IMR-90 (cell line): ENCODE measurements around the gene PRKCSH. TPM values are rescaled to one million over a fixed set of nuclear protein-coding genes. Genes with fewer than 3 reads are reported as not detected.

Experiments used
- ATAC-seq: fragments of 200-7000 bp; cut with Tn5 transposase; 2 replicates; pipeline ENCODE4 v1.9.1; 2020; ENCODE audit warnings: low read depth, mild to moderate bottlenecking, moderate library complexity
- BruUV-seq: library from RNA; stranded (reverse); fragments of 400-500 nt; replicated peaks from 2 replicates; lab custom pipeline; 2021; lab: Mats Ljungman, UMichigan
- CTCF ChIA-PET: fragments of 300-600 bp; formaldehyde crosslinking; extraction: SDS; loops from one replicate; lab custom pipeline; 2021; ENCODE audit warnings: antibody characterized with exemption; lab: Yijun Ruan, JAX
- POLR2A ChIA-PET: fragments of 300-600 bp; sonication (Branson Sonifier 250); formaldehyde crosslinking; loops from one replicate; lab custom pipeline; 2022; ENCODE audit warnings: antibody characterized with exemption; ENCODE audit not compliant: unreplicated experiment; lab: Charles Lee
- DNase-seq: peaks from one replicate; pipeline ENCODE4 v3.0.0; 2013
- H2AFZ ChIP-seq: replicated peaks from 2 replicates; pipeline ENCODE3; 2013; ENCODE audit warnings: low read length, mild to moderate bottlenecking; ENCODE audit not compliant: poor library complexity
- H2AK5ac ChIP-seq: 2 replicates; pipeline ENCODE4 v1.6.1; 2013; ENCODE audit warnings: low read depth, low read length, inconsistent platforms
- H2AK9ac ChIP-seq: replicated peaks from 2 replicates; pipeline ENCODE3; 2013; ENCODE audit warnings: mild to moderate bottlenecking, low read depth, low read length, moderate library complexity; ENCODE audit not compliant: poor library complexity
- H2BK120ac ChIP-seq: 2 replicates; pipeline ENCODE4 v1.6.1; 2013; ENCODE audit warnings: low read depth, low read length, inconsistent platforms
- H2BK15ac ChIP-seq: 3 replicates; pipeline ENCODE4 v1.6.1; 2013; ENCODE audit warnings: low read depth, low read length, inconsistent platforms
- H2BK20ac ChIP-seq: 2 replicates; pipeline ENCODE4 v1.6.1; 2013; ENCODE audit warnings: low read depth, mild to moderate bottlenecking, inconsistent platforms, low read length, moderate library complexity
- H2BK5ac ChIP-seq: 2 replicates; pipeline ENCODE4 v1.6.1; 2013; ENCODE audit warnings: mild to moderate bottlenecking, low read depth, low read length, inconsistent platforms; ENCODE audit not compliant: poor library complexity, severe bottlenecking
- H3K14ac ChIP-seq: replicated peaks from 2 replicates; pipeline ENCODE4 v1.6.1; 2013; ENCODE audit warnings: low read depth, low read length, inconsistent platforms
- H3K18ac ChIP-seq: 2 replicates; pipeline ENCODE4 v1.6.1; 2013; ENCODE audit warnings: low read depth, low read length, control low read depth
- H3K23ac ChIP-seq: 2 replicates; pipeline ENCODE4 v1.6.1; 2013; ENCODE audit warnings: low read depth, low read length, inconsistent platforms
- H3K27ac ChIP-seq: 2 replicates; pipeline ENCODE4 v1.5.1; 2013; ENCODE audit warnings: mild to moderate bottlenecking, control low read depth, low read length; ENCODE audit not compliant: insufficient read depth
- H3K27me3 ChIP-seq: 2 replicates; pipeline ENCODE4 v1.6.1; 2013; ENCODE audit warnings: low read length; ENCODE audit not compliant: control insufficient read depth, insufficient read depth
- H3K36me3 ChIP-seq: 2 replicates; pipeline ENCODE4 v1.6.1; 2013; ENCODE audit warnings: low read length, mixed read lengths; ENCODE audit not compliant: control insufficient read depth, insufficient read depth
- H3K4ac ChIP-seq: 2 replicates; pipeline ENCODE4 v1.6.1; 2013; ENCODE audit warnings: low read depth, low read length, inconsistent platforms
- H3K4me1 ChIP-seq: 2 replicates; pipeline ENCODE4 v1.6.1; 2013; ENCODE audit warnings: low read length, mixed read lengths; ENCODE audit not compliant: control insufficient read depth, insufficient read depth
- H3K4me2 ChIP-seq: 2 replicates; pipeline ENCODE4 v1.6.1; 2013; ENCODE audit warnings: low read depth, mild to moderate bottlenecking, control low read depth, low read length, moderate library complexity
- H3K4me3 ChIP-seq: 2 replicates; pipeline ENCODE4 v1.5.1; 2013; ENCODE audit warnings: low read depth, mild to moderate bottlenecking, control low read depth, low read length, moderate library complexity; ENCODE audit not compliant: insufficient read depth
- H3K56ac ChIP-seq: 2 replicates; pipeline ENCODE4 v1.6.1; 2013; ENCODE audit warnings: low read length, inconsistent platforms; ENCODE audit not compliant: insufficient read depth; ENCODE audit errors: extremely low read depth
- H3K79me1 ChIP-seq, 2 experiments: 2 replicates each; pipeline ENCODE4 v1.6.1; 2013; ENCODE audit warnings: low read length in 2 of 2, inconsistent platforms in 1 of 2, low read depth in 1 of 2
- H3K9ac ChIP-seq: 2 replicates; pipeline ENCODE4 v1.6.1; 2013; ENCODE audit warnings: low read depth, low read length, control low read depth
- H3K9me1 ChIP-seq: 2 replicates; pipeline ENCODE4 v1.6.1; 2013; ENCODE audit warnings: low read length, inconsistent platforms; ENCODE audit not compliant: insufficient read depth
- H3K9me3 ChIP-seq: 2 replicates; pipeline ENCODE4 v1.6.1; 2013; ENCODE audit warnings: low read length; ENCODE audit not compliant: control insufficient read depth, insufficient read depth
- H4K20me1 ChIP-seq: 2 replicates; pipeline ENCODE4 v1.6.1; 2013; ENCODE audit warnings: low read length, inconsistent platforms; ENCODE audit not compliant: insufficient read depth
- H4K5ac ChIP-seq: 2 replicates; pipeline ENCODE4 v1.6.1; 2013; ENCODE audit warnings: mild to moderate bottlenecking, low read depth, low read length, control low read depth
- H4K8ac ChIP-seq, 2 experiments: 2 replicates each; pipeline ENCODE4 v1.6.1; 2013; ENCODE audit warnings: low read depth in 2 of 2, low read length in 2 of 2, control low read depth in 1 of 2, inconsistent platforms in 1 of 2
- H4K91ac ChIP-seq: 2 replicates; pipeline ENCODE4 v1.6.1; 2013; ENCODE audit warnings: low read depth, low read length, inconsistent platforms; ENCODE audit not compliant: insufficient read depth
- CEBPB ChIP-seq: IDR thresholded peaks from 2 replicates; pipeline ENCODE4 v1.6.1; 2012; ENCODE audit warnings: low read depth, low read length, improper control_type of control experiment
- CHD1 ChIP-seq: IDR thresholded peaks from 2 replicates; pipeline ENCODE4 v1.6.1; 2012; ENCODE audit warnings: low read depth, low read length, improper control_type of control experiment
- FOS ChIP-seq: fragments of 150-350 bp; IDR thresholded peaks from 2 replicates; pipeline ENCODE4 v1.6.1; 2016; ENCODE audit warnings: low read depth, low read length
- MAFK ChIP-seq: IDR thresholded peaks from 2 replicates; pipeline ENCODE4 v1.6.1; 2012; ENCODE audit warnings: low read depth, low read length, improper control_type of control experiment
- MAZ ChIP-seq: IDR thresholded peaks from 2 replicates; pipeline ENCODE4 v1.6.1; 2012; ENCODE audit warnings: low read depth, mild to moderate bottlenecking, low read length, improper control_type of control experiment, moderate library complexity, borderline replicate concordance
- POLR2A ChIP-seq: IDR thresholded peaks from 2 replicates; pipeline ENCODE4 v1.6.1; 2012; ENCODE audit warnings: mild to moderate bottlenecking, low read depth, low read length
- RAD21 ChIP-seq: IDR thresholded peaks from 2 replicates; pipeline ENCODE4 v1.6.1; 2012; ENCODE audit warnings: low read length, improper control_type of control experiment
- RFX5 ChIP-seq: IDR thresholded peaks from 2 replicates; pipeline ENCODE4 v1.8.0; 2012; ENCODE audit warnings: low read depth, mild to moderate bottlenecking, low read length, moderate library complexity
- WGBS, 2 experiments: methylation state at CpG; one replicate each; pipeline versions ENCODE4 v1.1.5 to v1.1.7; 2013; ENCODE audit warnings: missing lambda C conversion rate in 2 of 2; ENCODE audit not compliant: insufficient read length in 1 of 2; ENCODE audit errors: extremely low coverage in 2 of 2; 5-methylcytosine and 5-hydroxymethylcytosine counted together
- dilution Hi-C: fragments of 300-500 bp; cut with HindIII; formaldehyde crosslinking; loops from one replicate; pipeline ENCODE4 v1.14.3; 2018; ENCODE audit warnings: low sequenced_read_pairs; ENCODE audit not compliant: unreplicated experiment
- in situ Hi-C: fragments of 300-500 bp; cut with MboI; formaldehyde crosslinking; loops from 3 replicates; pipeline ENCODE4 v1.14.3; 2019; ENCODE audit warnings: low sequenced_read_pairs, inconsistent platforms, mixed read lengths
- intact Hi-C: fragments of 100-400 bp; cut with micrococcal nuclease; formaldehyde crosslinking; loops from 2 replicates; pipeline ENCODE4 v1.10.0; 2022
- polyA plus RNA-seq, 3 experiments: library from polyadenylated mRNA; depleted of rRNA; stranded (reverse); fragments of >200 nt; gene quantifications; 2 replicates each; pipeline ENCODE4 v1.2.3, GENCODE V29; 2012; ENCODE audit warnings: low replicate concordance in 1 of 3
- total RNA-seq: library from RNA; depleted of rRNA; stranded (reverse); fragments of >200 nt; gene quantifications from 2 replicates; pipeline ENCODE4 v1.2.3, GENCODE V29; 2012
- TF ChIP-seq, protein P1 (sequence below): conservative IDR thresholded peaks from 2 replicates; pipeline ENCODE4 v1.5.1; 2012; ENCODE audit warnings: mild to moderate bottlenecking, low read depth, low read length, improper control_type of control experiment
- TF ChIP-seq, protein P2 (sequence below): fragments of 150-350 bp; IDR thresholded peaks from 2 replicates; pipeline ENCODE4 v1.6.1; 2017; ENCODE audit warnings: mild to moderate bottlenecking, antibody characterized with exemption, low read length, low read depth
- TF ChIP-seq, protein P3 (sequence below): fragments of 150-350 bp; IDR thresholded peaks from 2 replicates; pipeline ENCODE4 v1.6.1; 2016; ENCODE audit warnings: low read depth, mild to moderate bottlenecking, low read length, moderate library complexity, borderline replicate concordance

The PRKCSH gene
- total and polyA plus RNA-seq, 2 of the 4 experiments (the other 2 are of a cell fraction) = 36.0 to 252 TPM

DNA sequence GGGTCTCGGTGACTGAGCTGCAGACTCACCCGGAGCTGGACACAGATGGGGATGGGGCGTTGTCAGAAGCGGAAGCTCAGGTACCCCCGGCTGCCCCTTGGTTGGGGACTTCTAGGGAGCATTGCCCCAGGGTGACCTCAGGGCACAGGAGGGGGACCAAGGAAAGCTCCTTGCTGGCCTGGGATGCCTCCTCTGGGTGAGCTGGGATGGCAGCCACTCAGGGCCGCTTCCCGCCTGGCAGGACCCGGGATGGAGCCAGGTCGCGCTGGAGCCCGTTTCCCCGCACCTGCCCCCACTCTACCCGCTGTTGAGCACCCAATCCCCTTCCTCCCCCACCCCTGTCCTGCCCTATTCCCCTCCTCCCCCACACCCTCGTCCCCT lies 10.8 kb downstream of the PRKCSH start:
- H2BK5ac ChIP-seq = no peak overlapping the region
- DNase-seq (no peak), ATAC-seq (no peak)
- intact Hi-C loops (loop anchor here (1.0 kb wide), 1 partner anchor 153 kb away; no protein-coding TSS in a partner anchor), dilution Hi-C loops (no loop called here), in situ Hi-C loops (no loop called here)
- no peaks in the 10 kb centered on the region for H3K9me3 ChIP-seq
- no TSS peak for BruUV-seq
- H2AFZ ChIP-seq = no peak overlapping the region
- H3K27me3 ChIP-seq = no peaks in the 10 kb centered on the region
- no peak overlapping the region for H3K14ac ChIP-seq
- H3K18ac ChIP-seq = no peak overlapping the region
- H3K36me3 ChIP-seq = peaks cover 64% of the 10 kb centered on the region
- no peak overlapping the region for H4K91ac ChIP-seq
- no peak overlapping the region for H2AK5ac ChIP-seq
- H4K20me1 ChIP-seq = peaks cover 4% of the 10 kb centered on the region; the same call in 1 of the 2 replicates
- POLR2A ChIA-PET = interaction anchor here (0.6 kb wide), 1 partner anchor 91 kb away, joined by 3 read pairs; the partner anchor contains the start of gene PLPPR2
- H3K27ac ChIP-seq = no peak overlapping the region
- WGBS, 2 experiments = 91% methylated on average over 8 of the region's 14 CpGs; no CpG with 5 or more reads in 1 of the 2 experiments
- no peak overlapping the region for H3K4me2 ChIP-seq
- H3K4me3 ChIP-seq = no peak overlapping the region
- H3K4me1 ChIP-seq = no peaks in the 10 kb centered on the region
- no peaks in the 10 kb centered on the region for H3K9me1 ChIP-seq
- no peak overlapping the region for H2BK15ac ChIP-seq
- H2AK9ac ChIP-seq = no peak overlapping the region
- H3K79me1 ChIP-seq = peaks cover 0 to 20% of the 10 kb centered on the region in 2 experiments
- H3K23ac ChIP-seq = no peak overlapping the region
- H3K56ac ChIP-seq = no peak overlapping the region
- H4K5ac ChIP-seq = no peak overlapping the region
- H4K8ac ChIP-seq = no peak overlapping the region
- H3K4ac ChIP-seq = no peak overlapping the region
- no peak overlapping the region for H2BK20ac ChIP-seq
- CTCF ChIA-PET = no interaction called here
- no peak overlapping the region for H3K9ac ChIP-seq
- no peak overlapping the region for H2BK120ac ChIP-seq
- TF ChIP-seq POLR2A = no peak
- TF ChIP-seq, protein P1, sequence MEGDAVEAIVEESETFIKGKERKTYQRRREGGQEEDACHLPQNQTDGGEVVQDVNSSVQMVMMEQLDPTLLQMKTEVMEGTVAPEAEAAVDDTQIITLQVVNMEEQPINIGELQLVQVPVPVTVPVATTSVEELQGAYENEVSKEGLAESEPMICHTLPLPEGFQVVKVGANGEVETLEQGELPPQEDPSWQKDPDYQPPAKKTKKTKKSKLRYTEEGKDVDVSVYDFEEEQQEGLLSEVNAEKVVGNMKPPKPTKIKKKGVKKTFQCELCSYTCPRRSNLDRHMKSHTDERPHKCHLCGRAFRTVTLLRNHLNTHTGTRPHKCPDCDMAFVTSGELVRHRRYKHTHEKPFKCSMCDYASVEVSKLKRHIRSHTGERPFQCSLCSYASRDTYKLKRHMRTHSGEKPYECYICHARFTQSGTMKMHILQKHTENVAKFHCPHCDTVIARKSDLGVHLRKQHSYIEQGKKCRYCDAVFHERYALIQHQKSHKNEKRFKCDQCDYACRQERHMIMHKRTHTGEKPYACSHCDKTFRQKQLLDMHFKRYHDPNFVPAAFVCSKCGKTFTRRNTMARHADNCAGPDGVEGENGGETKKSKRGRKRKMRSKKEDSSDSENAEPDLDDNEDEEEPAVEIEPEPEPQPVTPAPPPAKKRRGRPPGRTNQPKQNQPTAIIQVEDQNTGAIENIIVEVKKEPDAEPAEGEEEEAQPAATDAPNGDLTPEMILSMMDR = no peak
- no peak for TF ChIP-seq CHD1
- no peak for TF ChIP-seq RFX5
- TF ChIP-seq FOS = no peak
- TF ChIP-seq CEBPB = no peak
- no peak for TF ChIP-seq RAD21
- TF ChIP-seq, protein P2, sequence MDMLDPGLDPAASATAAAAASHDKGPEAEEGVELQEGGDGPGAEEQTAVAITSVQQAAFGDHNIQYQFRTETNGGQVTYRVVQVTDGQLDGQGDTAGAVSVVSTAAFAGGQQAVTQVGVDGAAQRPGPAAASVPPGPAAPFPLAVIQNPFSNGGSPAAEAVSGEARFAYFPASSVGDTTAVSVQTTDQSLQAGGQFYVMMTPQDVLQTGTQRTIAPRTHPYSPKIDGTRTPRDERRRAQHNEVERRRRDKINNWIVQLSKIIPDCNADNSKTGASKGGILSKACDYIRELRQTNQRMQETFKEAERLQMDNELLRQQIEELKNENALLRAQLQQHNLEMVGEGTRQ = no peak
- TF ChIP-seq, protein P3, sequence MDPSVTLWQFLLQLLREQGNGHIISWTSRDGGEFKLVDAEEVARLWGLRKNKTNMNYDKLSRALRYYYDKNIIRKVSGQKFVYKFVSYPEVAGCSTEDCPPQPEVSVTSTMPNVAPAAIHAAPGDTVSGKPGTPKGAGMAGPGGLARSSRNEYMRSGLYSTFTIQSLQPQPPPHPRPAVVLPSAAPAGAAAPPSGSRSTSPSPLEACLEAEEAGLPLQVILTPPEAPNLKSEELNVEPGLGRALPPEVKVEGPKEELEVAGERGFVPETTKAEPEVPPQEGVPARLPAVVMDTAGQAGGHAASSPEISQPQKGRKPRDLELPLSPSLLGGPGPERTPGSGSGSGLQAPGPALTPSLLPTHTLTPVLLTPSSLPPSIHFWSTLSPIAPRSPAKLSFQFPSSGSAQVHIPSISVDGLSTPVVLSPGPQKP = no peak
- TF ChIP-seq MAFK = no peak
- TF ChIP-seq MAZ = no peak
